ENCODE results near the gene CCNL1.
A peak's percentile ranks its signal among the peaks of the same experiment; 100 is the strongest.
"Not testable (repeated sequence)": the region's sequence is repeated elsewhere in the genome, so short reads cannot be mapped to it uniquely, and the experiment has no call there.

Gene CCNL1

GRCh38 chr3:157166115-157166514 is 6.2 kb upstream of the CCNL1 start:
- TF ChIP-seq CTCF (conservative IDR thresholded peaks at IDR 0.05; ENCODE audit: low read depth, low read length) = no peak

GRCh38 chr3:157163217-157163953 is 3.4 kb upstream of the CCNL1 start:
- Histone ChIP-seq H3K27ac (no peak overlapping the region), H4K20me1 (ENCODE audit: insufficient read depth) (peaks cover 8% of the 10 kb centered on the region), H3K4me3 (IDR thresholded peaks at IDR 0.05; ENCODE audit: insufficient read depth, low read depth, low read length) (no peak overlapping the region), H3K4me2 (no peak overlapping the region), H3K36me3 (ENCODE audit: insufficient read depth) (peaks cover 4% of the 10 kb centered on the region; the same call in 1 of the 2 replicates), H3K9ac (no peak overlapping the region), H3K27me3 (ENCODE audit: insufficient read depth, low read depth) (no peaks in the 10 kb centered on the region), H2AFZ (ENCODE audit: low read depth) (no peak overlapping the region), H3K79me2 (ENCODE audit: insufficient read depth, low read depth) (peaks cover 31% of the 10 kb centered on the region), H3K4me1 (ENCODE audit: low read depth, poor library complexity, severe bottlenecking) (peaks cover 50% of the 10 kb centered on the region)
- TF ChIP-seq CTCF (conservative IDR thresholded peaks at IDR 0.05; ENCODE audit: low read depth, low read length) = no peak

More at GRCh38 chr3:157166115-157166514, 6.2 kb upstream of the CCNL1 start:
- H3K4me3 ChIP-seq (IDR thresholded peaks at IDR 0.05; ENCODE audit: insufficient read depth, low read depth, low read length) = no peak overlapping the region
- H3K4me1 ChIP-seq (ENCODE audit: low read depth, poor library complexity, severe bottlenecking) = peaks cover 56% of the 10 kb centered on the region
- H3K36me3 ChIP-seq (ENCODE audit: insufficient read depth) = no peaks in the 10 kb centered on the region
- H4K20me1 ChIP-seq (ENCODE audit: insufficient read depth) = no peaks in the 10 kb centered on the region
- peak overlapping the region; percentile 25 for H3K4me2 ChIP-seq
- no peak overlapping the region for H2AFZ ChIP-seq (ENCODE audit: low read depth)
- H3K79me2 ChIP-seq (ENCODE audit: insufficient read depth, low read depth) = peaks cover 14% of the 10 kb centered on the region; the same call in 1 of the 2 replicates
- no peak overlapping the region for H3K9ac ChIP-seq
- no peaks in the 10 kb centered on the region for H3K27me3 ChIP-seq (ENCODE audit: insufficient read depth, low read depth)
- H3K27ac ChIP-seq = no peak overlapping the region

- H3K27me3 ChIP-seq (ENCODE audit: insufficient read depth, low read depth); H3K9ac ChIP-seq; H3K4me3 ChIP-seq (IDR thresholded peaks at IDR 0.05; ENCODE audit: insufficient read depth, low read depth, low read length); H2AFZ ChIP-seq (ENCODE audit: low read depth); H3K4me2 ChIP-seq; H3K27ac ChIP-seq: not testable (repeated sequence)
- Histone ChIP-seq H3K4me1 (ENCODE audit: low read depth, poor library complexity, severe bottlenecking) (peaks cover 56% of the 10 kb centered on the region), H3K79me2 (ENCODE audit: insufficient read depth, low read depth) (peaks cover 38% of the 10 kb centered on the region), H3K36me3 (ENCODE audit: insufficient read depth) (peaks cover 11% of the 10 kb centered on the region; the same call in 1 of the 2 replicates), H4K20me1 (ENCODE audit: insufficient read depth) (peaks cover 16% of the 10 kb centered on the region)
- TF ChIP-seq CTCF (conservative IDR thresholded peaks at IDR 0.05; ENCODE audit: low read depth, low read length) = 0 out of 2 replicates have a peak, but pooled peaks have one; percentile 34
Measured at GRCh38 chr3:157162620-157163019, 2.7 kb upstream of the CCNL1 start.

- Histone ChIP-seq H3K9ac (peak overlapping the region; percentile 97), H3K36me3 (ENCODE audit: insufficient read depth) (peaks cover 27% of the 10 kb centered on the region), H3K4me1 (ENCODE audit: low read depth, poor library complexity, severe bottlenecking) (peaks cover 61% of the 10 kb centered on the region), H3K4me3 (IDR thresholded peaks at IDR 0.05; ENCODE audit: insufficient read depth, low read depth, low read length) (peak overlapping the region; percentile 95), H3K27me3 (ENCODE audit: insufficient read depth, low read depth) (no peaks in the 10 kb centered on the region), H3K79me2 (ENCODE audit: insufficient read depth, low read depth) (peaks cover 56% of the 10 kb centered on the region), H2AFZ (ENCODE audit: low read depth) (peak overlapping the region; percentile 48), H3K27ac (peak overlapping the region; percentile 99), H4K20me1 (ENCODE audit: insufficient read depth) (peaks cover 33% of the 10 kb centered on the region), H3K4me2 (peak overlapping the region; percentile 98)
- TF ChIP-seq CTCF (conservative IDR thresholded peaks at IDR 0.05; ENCODE audit: low read depth, low read length) = no peak; the same call in 1 of the 2 replicates
Measured at GRCh38 chr3:157160658-157161424, 894 bp upstream of the CCNL1 start.

Measured in KMS-11 (cell line).